NCI-H1694 (cell line): ENCODE data around the gene SLC22A31.
"Not testable (repeated sequence)": the region's sequence is repeated elsewhere in the genome, so short reads cannot be mapped to it uniquely, and the experiment has no call there.

Source experiments
- DNase-seq: peaks from one replicate; lab custom pipeline; 2025; lab: John Stamatoyannopoulos, UW

The SLC22A31 gene

GRCh38 chr16:89178453-89179147 lies 21.7 kb downstream of the SLC22A31 start:
- DNase-seq, result no peak

- no peak for DNase-seq
Observed at GRCh38 chr16:89177501-89177900, 22.8 kb downstream of the SLC22A31 start.

GRCh38 chr16:89176717-89177116 lies 23.6 kb downstream of the SLC22A31 start:
- DNase-seq, result no peak

GRCh38 chr16:89176147-89176690 lies 24.1 kb downstream of the SLC22A31 start:
- DNase-seq, result no peak

GRCh38 chr16:89175280-89176146 lies 24.8 kb downstream of the SLC22A31 start:
- DNase-seq, result peak; percentile 46

GRCh38 chr16:89174877-89175276 lies 25.5 kb downstream of the SLC22A31 start:
- DNase-seq, result no peak

- DNase-seq, result no peak
Observed at GRCh38 chr16:89174055-89174827, 26.1 kb downstream of the SLC22A31 start.

- no peak for DNase-seq
Observed at GRCh38 chr16:89173174-89173921, 27.0 kb downstream of the SLC22A31 start.

- no peak for DNase-seq
Observed at GRCh38 chr16:89172528-89173173, 27.7 kb downstream of the SLC22A31 start.

GRCh38 chr16:89172171-89172527 lies 28.2 kb downstream of the SLC22A31 start:
- no peak for DNase-seq

GRCh38 chr16:89171216-89172170 lies 28.8 kb downstream of the SLC22A31 start, which contains the start of gene CDH15:
TSS of gene CDH15 (plus strand) at chr16:89171748. CDS start at chr16:89171832, 84 bp downstream.
- peak; percentile 74 for DNase-seq

- DNase-seq, result no peak
Observed at GRCh38 chr16:89170346-89171215, 29.8 kb downstream of the SLC22A31 start.

- DNase-seq, result no peak
Observed at GRCh38 chr16:89169778-89170177, 30.6 kb downstream of the SLC22A31 start.

- DNase-seq, result no peak
Observed at GRCh38 chr16:89168381-89169189, 31.8 kb downstream of the SLC22A31 start.

- peak; percentile 58 for DNase-seq
Observed at GRCh38 chr16:89167425-89167941, 32.9 kb downstream of the SLC22A31 start.

GRCh38 chr16:89166696-89167424 lies 33.5 kb downstream of the SLC22A31 start:
- DNase-seq, result no peak

GRCh38 chr16:89165681-89165979 lies 34.7 kb downstream of the SLC22A31 start:
- DNase-seq, result not testable (repeated sequence)
